Ovary (tissue), 3 donors: ENCODE results near the gene ATAD3C.

ENCODE experiments used
- CTCF ChIP-seq, 3 donors: fragments of 450-650 bp in 2 of 3; fragments of 200-600 bp in 1 of 3; IDR thresholded peaks; one replicate each; pipeline versions ENCODE4 v1.5.1 to v1.8.0; 2016 to 2022; ENCODE audit warnings: antibody characterized with exemption in 3 of 3, mild to moderate bottlenecking in 1 of 3
- EP300 ChIP-seq: sonication (generic); formaldehyde crosslinking; IDR thresholded peaks from one replicate; pipeline ENCODE4 v1.6.1; 2017; ENCODE audit warnings: antibody characterized with exemption
- POLR2A ChIP-seq: fragments of 450-650 bp; IDR thresholded peaks from one replicate; pipeline ENCODE4 v1.6.1; 2017; ENCODE audit warnings: antibody characterized with exemption, mild to moderate bottlenecking, moderate library complexity
- donor health status: DM: no; HTN: no; CAD: no.

GRCh38 chr1:1406101-1406820 lies 43.2 kb upstream of the ATAD3C start:
- no peak for TF ChIP-seq CTCF (IDR thresholded peaks at IDR 0.05)
- no peak for TF ChIP-seq POLR2A
- no peak for TF ChIP-seq EP300
